ENCODE measurements around the gene AGPAT2.

DNA sequence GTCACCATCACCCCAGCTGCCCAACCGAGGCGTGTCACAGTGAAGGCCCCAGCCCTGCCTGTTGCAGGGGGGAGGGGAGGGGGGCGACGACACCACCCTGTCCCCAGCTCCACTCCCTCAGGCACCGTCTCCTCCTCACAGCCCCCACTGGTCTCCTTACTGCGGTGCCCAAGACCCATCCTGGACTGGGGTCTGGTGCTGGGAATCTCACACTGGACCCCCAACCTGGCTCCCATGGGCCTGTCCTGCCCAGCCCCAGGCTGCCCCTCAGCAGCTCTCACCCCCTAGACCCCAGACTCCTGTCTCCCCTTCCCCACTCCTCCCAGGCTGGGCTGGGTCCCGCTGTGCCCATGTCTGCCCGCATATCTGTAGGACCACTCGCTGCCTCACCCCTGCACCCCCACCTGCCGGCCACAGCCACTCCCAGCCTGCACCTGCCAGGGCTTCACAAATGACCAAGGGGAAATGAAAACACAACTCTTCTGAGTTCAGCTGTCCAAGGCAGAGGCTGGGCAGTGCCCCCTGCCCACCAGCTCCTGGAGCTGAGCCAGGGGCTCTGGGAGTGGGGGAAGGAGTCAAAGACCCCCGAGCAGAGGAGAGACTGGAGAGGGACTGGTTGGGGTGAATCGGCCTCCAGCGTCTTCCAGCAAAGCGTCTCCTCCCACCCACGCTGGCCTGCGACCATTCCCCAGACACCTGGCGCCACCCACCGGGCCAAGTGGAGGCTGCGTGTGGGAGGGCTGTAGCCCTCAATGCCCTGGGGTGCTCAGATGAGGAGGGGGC lies 57.2 kb downstream of the AGPAT2 start:
- TF ChIP-seq, protein P1, sequence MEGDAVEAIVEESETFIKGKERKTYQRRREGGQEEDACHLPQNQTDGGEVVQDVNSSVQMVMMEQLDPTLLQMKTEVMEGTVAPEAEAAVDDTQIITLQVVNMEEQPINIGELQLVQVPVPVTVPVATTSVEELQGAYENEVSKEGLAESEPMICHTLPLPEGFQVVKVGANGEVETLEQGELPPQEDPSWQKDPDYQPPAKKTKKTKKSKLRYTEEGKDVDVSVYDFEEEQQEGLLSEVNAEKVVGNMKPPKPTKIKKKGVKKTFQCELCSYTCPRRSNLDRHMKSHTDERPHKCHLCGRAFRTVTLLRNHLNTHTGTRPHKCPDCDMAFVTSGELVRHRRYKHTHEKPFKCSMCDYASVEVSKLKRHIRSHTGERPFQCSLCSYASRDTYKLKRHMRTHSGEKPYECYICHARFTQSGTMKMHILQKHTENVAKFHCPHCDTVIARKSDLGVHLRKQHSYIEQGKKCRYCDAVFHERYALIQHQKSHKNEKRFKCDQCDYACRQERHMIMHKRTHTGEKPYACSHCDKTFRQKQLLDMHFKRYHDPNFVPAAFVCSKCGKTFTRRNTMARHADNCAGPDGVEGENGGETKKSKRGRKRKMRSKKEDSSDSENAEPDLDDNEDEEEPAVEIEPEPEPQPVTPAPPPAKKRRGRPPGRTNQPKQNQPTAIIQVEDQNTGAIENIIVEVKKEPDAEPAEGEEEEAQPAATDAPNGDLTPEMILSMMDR (conservative IDR thresholded peaks at IDR 0.05; ENCODE audit: low read depth, low read length), result peak; percentile 56
- no peak for TF ChIP-seq EZH2 (IDR thresholded peaks at IDR 0.05; ENCODE audit: low read length, unreplicated experiment)
